Epithelial cell of umbilical artery (primary cell): ENCODE measurements around the gene PHYKPL. TPM values are rescaled to one million over a fixed set of nuclear protein-coding genes. Genes with fewer than 3 reads are reported as not detected.

Experiments
- total RNA-seq: library from RNA; depleted of rRNA; stranded (reverse); fragments of >200 nt; gene quantifications from 2 replicates; pipeline ENCODE4 v1.2.3, GENCODE V29; 2014

Gene PHYKPL
- 24.3 and 27.6 TPM in 2 replicates for total RNA-seq

DNA sequence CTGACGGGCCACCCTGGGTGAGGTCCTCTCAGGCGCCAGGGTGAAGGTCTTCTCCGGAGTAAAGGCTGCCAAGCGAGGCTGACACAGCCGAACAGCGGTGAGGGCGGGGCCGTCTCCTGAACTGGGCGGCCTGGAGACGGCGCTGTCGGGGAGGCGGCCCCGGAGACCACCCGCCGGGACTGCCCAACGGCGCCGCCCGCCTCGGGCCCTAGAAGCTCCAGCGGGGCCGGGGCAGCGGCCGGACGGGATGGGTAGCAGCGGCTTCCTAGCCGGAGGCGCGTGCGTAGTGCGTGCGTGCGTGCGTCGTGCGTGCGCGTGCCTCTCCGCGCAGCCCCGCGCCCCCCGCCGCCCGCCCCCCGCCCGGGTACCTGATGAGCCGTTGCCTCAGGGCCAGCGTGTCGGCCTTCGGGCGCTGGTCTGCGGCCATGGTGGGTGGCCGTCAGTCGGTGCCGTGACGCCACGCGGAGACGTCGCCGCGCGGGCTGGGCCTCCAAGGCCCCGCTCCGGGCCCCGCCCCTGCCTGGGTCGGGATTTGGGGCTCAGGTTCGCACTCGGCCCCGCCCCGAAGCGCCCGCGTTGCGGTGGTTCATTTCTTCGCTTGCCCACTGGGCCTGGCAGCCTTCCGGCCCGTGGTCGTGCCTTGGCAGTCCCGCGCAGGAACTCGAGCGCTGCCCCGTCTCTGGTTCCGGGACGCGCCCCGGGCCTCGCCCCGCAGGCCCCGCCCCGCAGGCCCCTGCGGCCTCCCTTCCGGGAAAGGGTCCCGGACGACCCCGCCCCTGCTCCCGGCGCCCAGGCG lies at the start of gene PHYKPL:
Gene PHYKPL (minus strand): TSS at position 679 of the 796 bp plus-strand sequence. CDS start 252 bp downstream, at position 427.

DNA sequence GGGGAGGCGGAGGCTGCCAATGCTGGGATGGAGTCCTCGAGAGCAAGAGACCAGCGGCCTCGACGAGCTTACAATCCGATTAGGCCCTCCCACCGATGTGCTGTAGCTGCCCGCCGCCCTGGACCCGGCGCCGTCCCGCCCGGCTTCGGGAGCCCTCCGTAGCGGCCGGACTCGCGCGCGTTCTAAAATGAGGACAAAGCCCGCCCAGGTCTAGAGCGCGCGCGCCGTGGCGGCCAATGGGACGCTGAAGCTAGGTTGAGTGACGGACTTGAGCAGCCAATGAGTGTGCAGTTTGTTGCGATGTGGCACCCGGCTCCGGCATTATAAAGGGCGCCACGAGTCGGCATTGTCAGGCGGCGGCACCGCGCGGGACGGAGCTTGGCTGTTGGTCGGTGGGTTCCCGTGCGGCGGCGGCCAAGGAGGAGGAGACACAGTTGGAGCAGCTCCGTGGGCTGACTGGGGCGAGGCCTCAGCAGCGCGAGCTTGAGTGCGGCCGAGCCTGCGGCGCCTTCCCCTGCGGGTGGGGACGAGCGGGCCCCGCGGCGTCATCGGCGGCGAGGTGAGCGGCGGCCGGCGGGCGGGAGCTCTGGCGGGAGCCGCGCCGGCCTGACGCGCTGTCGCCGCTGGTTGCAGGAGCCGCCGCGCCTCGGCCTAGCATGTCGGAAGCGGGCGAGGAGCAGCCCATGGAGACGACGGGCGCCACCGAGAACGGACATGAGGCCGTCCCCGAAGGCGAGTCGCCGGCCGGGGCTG lies 28.2 kb downstream of the PHYKPL start, which contains the start of gene HNRNPAB:
Gene HNRNPAB (plus strand): TSS at position 352 of the 753 bp plus-strand sequence. CDS start 305 bp downstream, at position 657.

DNA sequence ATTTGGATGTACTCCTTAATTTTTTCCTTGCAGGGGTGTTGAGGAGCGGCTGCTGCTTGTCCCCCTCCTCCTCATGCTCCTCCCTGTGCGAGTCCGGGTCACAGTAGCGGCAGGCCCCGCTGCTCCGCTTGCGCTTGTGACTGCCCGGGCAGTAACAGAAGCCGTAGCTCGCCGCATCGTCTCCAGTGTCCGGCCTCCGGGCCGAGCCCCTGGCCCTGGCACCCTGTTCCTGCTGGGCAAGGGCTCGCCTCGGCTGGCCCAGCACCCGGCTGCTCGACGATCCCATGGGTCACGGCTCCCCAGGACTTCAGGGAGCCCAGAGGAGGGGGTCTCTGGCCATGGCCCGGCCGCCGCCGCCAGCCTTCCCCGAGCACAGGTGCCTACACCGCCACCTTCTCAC lies 45.6 kb downstream of the PHYKPL start, which contains the start of gene GMCL2:
Gene GMCL2 (minus strand): TSS at position 358 of the 400 bp plus-strand sequence. CDS start 72 bp downstream, at position 286.

Other genes starting within 250 kb of the PHYKPL start
- gene PROP1, start 236.6 kb downstream of the PHYKPL start, total RNA-seq: not detected in 2 replicates
- 28.1 and 30.2 TPM in 2 replicates for gene N4BP3, start 119.3 kb downstream of the PHYKPL start, total RNA-seq
- gene RMND5B, start 101.8 kb downstream of the PHYKPL start, total RNA-seq: 27.3 and 50.9 TPM in 2 replicates
- gene NHP2, start 78.9 kb downstream of the PHYKPL start, total RNA-seq: 294 and 312 TPM in 2 replicates
- not detected in 2 replicates for gene GMCL2, start 45.4 kb downstream of the PHYKPL start, total RNA-seq
- gene HNRNPAB, start 28.3 kb downstream of the PHYKPL start, total RNA-seq: 82.5 and 116 TPM in 2 replicates